DOHH2 (cell line): ENCODE data around the gene TMPRSS2.

Source experiments
- EZH2phosphoT487 ChIP-seq: fragments of 200-600 bp; sonication (generic); IDR thresholded peaks from 2 replicates; pipeline ENCODE4 v1.6.1; 2017; ENCODE audit warnings: borderline replicate concordance, mild to moderate bottlenecking, antibody characterized with exemption, low read length, moderate library complexity, mixed read lengths
- TF ChIP-seq, protein P1 (sequence below): fragments of 200-600 bp; sonication (generic); IDR thresholded peaks from one replicate; pipeline ENCODE4 v1.5.1; 2014; ENCODE audit warnings: antibody characterized with exemption, mild to moderate bottlenecking, low read depth, low read length; ENCODE audit not compliant: poor library complexity, severe bottlenecking

- TF ChIP-seq EZH2phosphoT487, result no peak
- TF ChIP-seq, protein P1, sequence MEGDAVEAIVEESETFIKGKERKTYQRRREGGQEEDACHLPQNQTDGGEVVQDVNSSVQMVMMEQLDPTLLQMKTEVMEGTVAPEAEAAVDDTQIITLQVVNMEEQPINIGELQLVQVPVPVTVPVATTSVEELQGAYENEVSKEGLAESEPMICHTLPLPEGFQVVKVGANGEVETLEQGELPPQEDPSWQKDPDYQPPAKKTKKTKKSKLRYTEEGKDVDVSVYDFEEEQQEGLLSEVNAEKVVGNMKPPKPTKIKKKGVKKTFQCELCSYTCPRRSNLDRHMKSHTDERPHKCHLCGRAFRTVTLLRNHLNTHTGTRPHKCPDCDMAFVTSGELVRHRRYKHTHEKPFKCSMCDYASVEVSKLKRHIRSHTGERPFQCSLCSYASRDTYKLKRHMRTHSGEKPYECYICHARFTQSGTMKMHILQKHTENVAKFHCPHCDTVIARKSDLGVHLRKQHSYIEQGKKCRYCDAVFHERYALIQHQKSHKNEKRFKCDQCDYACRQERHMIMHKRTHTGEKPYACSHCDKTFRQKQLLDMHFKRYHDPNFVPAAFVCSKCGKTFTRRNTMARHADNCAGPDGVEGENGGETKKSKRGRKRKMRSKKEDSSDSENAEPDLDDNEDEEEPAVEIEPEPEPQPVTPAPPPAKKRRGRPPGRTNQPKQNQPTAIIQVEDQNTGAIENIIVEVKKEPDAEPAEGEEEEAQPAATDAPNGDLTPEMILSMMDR, result no peak
Measured at GRCh38 chr21:41478319-41479177, 29.4 kb downstream of the TMPRSS2 start.
